K562 (cell line): ENCODE data around the gene RNU5D-1. TPM values are rescaled to one million over a fixed set of nuclear protein-coding genes. Genes with fewer than 3 reads are reported as not detected.

Experiments used
- ATAC-seq: fragments of 200-7000 bp; cut with Tn5 transposase; 3 replicates; pipeline ENCODE4 v1.9.1; 2020; ENCODE audit warnings: moderate library complexity
- BruUV-seq: library from RNA; stranded (reverse); fragments of 400-500 nt; replicated peaks from 2 replicates; lab custom pipeline; 2021; lab: Mats Ljungman, UMichigan
- CTCF ChIA-PET: fragments of 300-600 bp; formaldehyde crosslinking; extraction: SDS; loops from one replicate; lab custom pipeline; 2021; ENCODE audit warnings: low intra/inter-chr PET ratio; lab: Yijun Ruan, JAX
- POLR2A ChIA-PET: fragments of 300-600, 350-650 bp; sonication (Branson Sonifier 250); formaldehyde crosslinking; extraction: SDS; loops from one replicate; lab custom pipeline; 2021; ENCODE audit warnings: antibody characterized with exemption, inconsistent platforms; lab: Yijun Ruan, JAX
- DNase-seq, 4 experiments: peaks; one replicate each; pipeline versions ENCODE4 v3.0.0 to v3.0.0-alpha.2; 2011 to 2018; ENCODE audit warnings: low spot score in 3 of 4, mixed read lengths in 3 of 4; ENCODE audit errors: extremely low read depth in 1 of 4
- FAIRE-seq: peaks from 2 replicates; lab custom pipeline; 2011; peaks lifted over from hg19 to GRCh38; lab: Jason Lieb, UNC
- H2AFZ ChIP-seq: 2 replicates; pipeline ENCODE4 v1.6.0; 2011; ENCODE audit warnings: low read depth, low read length, control low read depth, inconsistent platforms
- H3K27ac ChIP-seq: fragments of 200-600 bp; 3 replicates; pipeline ENCODE4 v1.8.0; 2011; ENCODE audit warnings: low read depth, mild to moderate bottlenecking, control low read depth, inconsistent platforms, low read length, moderate library complexity, mixed read lengths; ENCODE audit errors: extremely low read depth
- H3K27me3 ChIP-seq, 2 experiments: fragments of 300-600 bp in 1 of 2; 2 replicates in 1 of 2; 3 replicates in 1 of 2; pipeline versions ENCODE4 v1.6.0 to v1.8.0; 2011; ENCODE audit warnings: inconsistent platforms in 2 of 2, low read length in 2 of 2, mild to moderate bottlenecking in 1 of 2, mixed read lengths in 1 of 2, moderate library complexity in 1 of 2; ENCODE audit not compliant: control insufficient read depth in 2 of 2, insufficient read depth in 2 of 2
- H3K36me3 ChIP-seq: fragments of 300-600 bp; 3 replicates; pipeline ENCODE4 v1.8.0; 2011; ENCODE audit warnings: mild to moderate bottlenecking, low read length, inconsistent platforms; ENCODE audit not compliant: control insufficient read depth, insufficient read depth
- H3K4me1 ChIP-seq, 2 experiments: fragments of 200-600 bp in 1 of 2; replicated peaks in 1 of 2; 2 replicates in 1 of 2; 3 replicates in 1 of 2; pipeline versions ENCODE4 v1.5.1 to v1.8.0; 2011; ENCODE audit warnings: inconsistent platforms in 2 of 2, low read length in 2 of 2, mild to moderate bottlenecking in 1 of 2, mixed read lengths in 1 of 2, moderate library complexity in 1 of 2; ENCODE audit not compliant: control insufficient read depth in 2 of 2, insufficient read depth in 2 of 2
- H3K4me2 ChIP-seq: 2 replicates; pipeline ENCODE4 v1.6.1; 2011; ENCODE audit warnings: low read length, control low read depth, inconsistent platforms, mixed read lengths; ENCODE audit not compliant: insufficient read depth
- H3K4me3 ChIP-seq: fragments of 200-600 bp; sonication (generic), shearing (Covaris generic); 2 replicates; pipeline ENCODE4 v1.5.1; 2016; ENCODE audit warnings: control low read depth, inconsistent platforms
- H3K79me2 ChIP-seq: fragments of 200-600 bp; 3 replicates; pipeline ENCODE4 v1.8.0; 2011; ENCODE audit warnings: low read length, inconsistent platforms; ENCODE audit not compliant: control insufficient read depth, insufficient read depth
- H3K9ac ChIP-seq, 2 experiments: 2 replicates each; pipeline versions ENCODE4 v1.6.0 to v1.6.1; 2011; ENCODE audit warnings: low read depth in 2 of 2, low read length in 2 of 2, control low read depth in 1 of 2, inconsistent platforms in 1 of 2, mild to moderate bottlenecking in 1 of 2, mixed read lengths in 1 of 2; ENCODE audit not compliant: insufficient read depth in 1 of 2
- H3K9me1 ChIP-seq: one replicate; pipeline ENCODE4 v1.6.0; 2011; ENCODE audit warnings: inconsistent platforms, mild to moderate bottlenecking, low read length, moderate library complexity; ENCODE audit not compliant: control insufficient read depth, insufficient read depth
- H3K9me3 ChIP-seq: replicated peaks from 2 replicates; pipeline ENCODE4 v1.5.1; 2011; ENCODE audit warnings: low read depth, low read length, inconsistent platforms; ENCODE audit not compliant: control insufficient read depth, insufficient read depth
- H4K20me1 ChIP-seq: replicated peaks from 2 replicates; pipeline ENCODE4 v1.6.1; 2011; ENCODE audit warnings: low read length, inconsistent platforms, mixed read lengths; ENCODE audit not compliant: control insufficient read depth, insufficient read depth
- BCOR ChIP-seq: fragments of 450-650 bp; IDR thresholded peaks from 2 replicates; pipeline ENCODE4 v1.6.1; 2016
- BRD4 ChIP-seq: fragments of 200-600 bp; sonication (generic); IDR thresholded peaks from 2 replicates; pipeline ENCODE4 v1.6.1; 2017; ENCODE audit warnings: inconsistent platforms
- CBX8 ChIP-seq: fragments of 200-600 bp; sonication (generic); IDR thresholded peaks from 2 replicates; pipeline ENCODE4 v1.6.1; 2012; ENCODE audit warnings: borderline replicate concordance, mixed run types, low read depth, mild to moderate bottlenecking, moderate library complexity, mixed read lengths, low read length, control low read depth, inconsistent platforms; ENCODE audit not compliant: poor library complexity, severe bottlenecking; ENCODE audit errors: extremely low read depth
- ELF2 ChIP-seq: fragments of 250-450 bp; sonication (Bioruptor Pico); IDR thresholded peaks from 2 replicates; pipeline ENCODE4 v1.5.0; 2021; ENCODE audit warnings: mild to moderate bottlenecking
- PHF20 ChIP-seq: fragments of 450-650 bp; IDR thresholded peaks from 2 replicates; pipeline ENCODE4 v1.6.1; 2018; ENCODE audit not compliant: partially characterized antibody
- POLR2AphosphoS2 ChIP-seq: IDR thresholded peaks from 2 replicates; pipeline ENCODE4 v1.6.1; 2012; ENCODE audit warnings: low read length, improper control_type of control experiment
- PRPF4 ChIP-seq: fragments of 200-400 bp; formaldehyde crosslinking; IDR thresholded peaks from one replicate; pipeline ENCODE4 v1.6.1; 2017; ENCODE audit warnings: low read length, low read depth, mild to moderate bottlenecking; ENCODE audit not compliant: insufficient read depth, poor library complexity, severe bottlenecking
- RCOR1 ChIP-seq, 2 experiments: IDR thresholded peaks; 2 replicates each; pipeline ENCODE4 v1.6.1; 2012; ENCODE audit warnings: low read depth in 2 of 2, low read length in 2 of 2, borderline replicate concordance in 1 of 2, improper control_type of control experiment in 1 of 2
- STAT5A ChIP-seq: IDR thresholded peaks from 2 replicates; pipeline ENCODE4 v1.6.1; 2012; ENCODE audit warnings: low read length, inconsistent platforms, borderline replicate concordance
- TAF7 ChIP-seq: fragments of 450-650 bp; IDR thresholded peaks from 2 replicates; pipeline ENCODE4 v1.6.1; 2016; ENCODE audit warnings: missing genetic modification characterization, missing compliant biosample characterization
- TFAM ChIP-seq: fragments of 250-450 bp; sonication (Bioruptor Pico); conservative IDR thresholded peaks from 2 replicates; pipeline ENCODE4 v1.5.0; 2021; ENCODE audit warnings: mild to moderate bottlenecking, moderate library complexity
- THRAP3 ChIP-seq: fragments of 450-650 bp; IDR thresholded peaks from 2 replicates; pipeline ENCODE4 v1.6.1; 2016; ENCODE audit warnings: mild to moderate bottlenecking, inconsistent platforms, borderline replicate concordance
- ZNF12 ChIP-seq: sonication (generic); formaldehyde crosslinking; IDR thresholded peaks from 2 replicates; pipeline ENCODE4 v1.4.0; 2020; ENCODE audit warnings: mild to moderate bottlenecking, missing genetic modification reagents
- ZNF316 ChIP-seq: fragments of 450-650 bp; IDR thresholded peaks from 2 replicates; pipeline ENCODE4 v1.6.1; 2016
- ZNF668 ChIP-seq: fragments of 250-450 bp; sonication (Bioruptor Pico); IDR thresholded peaks from 2 replicates; pipeline ENCODE4 v1.8.0; 2022; ENCODE audit warnings: mild to moderate bottlenecking, inconsistent platforms
- WGBS: fragments of 100-300 bp; shearing (Covaris generic); methylation state at CpG from one replicate; pipeline ENCODE4 v1.1.6; 2016; ENCODE audit warnings: low coverage, mixed read lengths; ENCODE audit not compliant: insufficient coverage; ENCODE audit errors: missing lambda C conversion rate; 5-methylcytosine and 5-hydroxymethylcytosine counted together
- in situ Hi-C: fragments of 300-500 bp; cut with MboI; formaldehyde crosslinking; loops from 4 replicates; pipeline ENCODE4 v1.15.0; 2018; ENCODE audit warnings: inconsistent platforms, mixed read lengths
- intact Hi-C: fragments of 100-400 bp; cut with micrococcal nuclease; formaldehyde crosslinking; loops from 2 replicates; pipeline ENCODE4 v1.14.2; 2022
- polyA plus RNA-seq, 8 experiments: library from polyadenylated mRNA; depleted of rRNA in 4 of 8; stranded (reverse) in 5 of 8; unstranded in 3 of 8; fragments of >200 nt; fragmentation: Nextera tagmentation in 2 of 8; fragmentation: Illumina TruSeq in 1 of 8; extraction: Ambion mirVana in 2 of 8; extraction: Trizol in 1 of 8; gene quantifications; 2 replicates each; pipeline versions ENCODE4 v1.2.1 to v1.2.3, GENCODE V29; 2011 to 2014; ENCODE audit warnings: inconsistent platforms in 1 of 8, missing spikeins in 1 of 8
- total RNA-seq, 7 experiments: library from RNA; depleted of rRNA in 6 of 7; stranded (reverse); fragments of >200 nt in 6 of 7; fragmentation: Illumina TruSeq in 2 of 7; extraction: Trizol in 2 of 7; gene quantifications; 2 replicates each; pipeline versions ENCODE4 v1.2.1 to v1.2.3, GENCODE V29; 2011 to 2021; ENCODE audit warnings: low replicate concordance in 1 of 7
- TF ChIP-seq, protein P1 (sequence below): sonication (generic); formaldehyde crosslinking; IDR thresholded peaks from 2 replicates; pipeline ENCODE4 v1.4.0; 2020; ENCODE audit warnings: mild to moderate bottlenecking, missing genetic modification reagents
- TF ChIP-seq, protein P2 (sequence below): sonication (generic); formaldehyde crosslinking; IDR thresholded peaks from 2 replicates; pipeline ENCODE4 v1.8.0; 2022; ENCODE audit warnings: mild to moderate bottlenecking, missing genetic modification reagents, borderline replicate concordance

The RNU5D-1 gene
- total and polyA plus RNA-seq, 9 of the 15 experiments (the other 6 are each of a cell fraction or from before 2014, with no cell fraction given), result under 0.01 TPM; not detected in 8

DNA sequence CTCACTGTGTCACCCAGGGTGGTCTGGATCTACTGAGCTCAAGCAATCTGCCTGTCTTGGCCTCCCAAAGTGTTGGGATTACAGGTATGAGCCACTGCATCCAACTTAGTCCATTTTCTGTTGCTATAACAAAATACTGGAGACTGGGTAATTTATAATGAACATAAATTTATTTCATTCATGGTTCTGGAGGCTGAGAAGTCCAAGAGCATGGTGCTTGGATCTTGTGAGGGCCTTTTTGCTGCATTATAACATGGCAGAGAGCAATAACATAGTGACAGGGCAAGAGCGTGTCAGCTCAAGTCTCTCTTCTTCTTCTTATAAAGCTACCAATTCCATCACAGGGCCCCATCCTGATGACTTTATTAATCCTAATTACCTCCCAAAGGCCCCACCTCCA, 5.0 kb upstream of the RNU5D-1 start:
- FAIRE-seq, result no peak
- TF ChIP-seq ELF2 (CRISPR knock-in tag) (no peak), THRAP3 (no peak), TAF7 (tag) (no peak), CBX8 (no peak), PRPF4 (no peak), ZNF12 (no peak), STAT5A (no peak), PHF20 (no peak), ZNF668 (no peak), POLR2AphosphoS2 (no peak), ZNF316 (no peak), BRD4 (no peak), BCOR (no peak), TFAM (CRISPR knock-in tag) (no peak), RCOR1 (IDR thresholded peaks at IDR 0.05; ENCODE audit: borderline replicate concordance in 1 of 2, low read depth in 2 of 2, low read length in 2 of 2) (no peak)
- TF ChIP-seq, protein P1, sequence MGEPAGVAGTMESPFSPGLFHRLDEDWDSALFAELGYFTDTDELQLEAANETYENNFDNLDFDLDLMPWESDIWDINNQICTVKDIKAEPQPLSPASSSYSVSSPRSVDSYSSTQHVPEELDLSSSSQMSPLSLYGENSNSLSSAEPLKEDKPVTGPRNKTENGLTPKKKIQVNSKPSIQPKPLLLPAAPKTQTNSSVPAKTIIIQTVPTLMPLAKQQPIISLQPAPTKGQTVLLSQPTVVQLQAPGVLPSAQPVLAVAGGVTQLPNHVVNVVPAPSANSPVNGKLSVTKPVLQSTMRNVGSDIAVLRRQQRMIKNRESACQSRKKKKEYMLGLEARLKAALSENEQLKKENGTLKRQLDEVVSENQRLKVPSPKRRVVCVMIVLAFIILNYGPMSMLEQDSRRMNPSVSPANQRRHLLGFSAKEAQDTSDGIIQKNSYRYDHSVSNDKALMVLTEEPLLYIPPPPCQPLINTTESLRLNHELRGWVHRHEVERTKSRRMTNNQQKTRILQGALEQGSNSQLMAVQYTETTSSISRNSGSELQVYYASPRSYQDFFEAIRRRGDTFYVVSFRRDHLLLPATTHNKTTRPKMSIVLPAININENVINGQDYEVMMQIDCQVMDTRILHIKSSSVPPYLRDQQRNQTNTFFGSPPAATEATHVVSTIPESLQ (CRISPR knock-in tag), result no peak
- TF ChIP-seq, protein P2, sequence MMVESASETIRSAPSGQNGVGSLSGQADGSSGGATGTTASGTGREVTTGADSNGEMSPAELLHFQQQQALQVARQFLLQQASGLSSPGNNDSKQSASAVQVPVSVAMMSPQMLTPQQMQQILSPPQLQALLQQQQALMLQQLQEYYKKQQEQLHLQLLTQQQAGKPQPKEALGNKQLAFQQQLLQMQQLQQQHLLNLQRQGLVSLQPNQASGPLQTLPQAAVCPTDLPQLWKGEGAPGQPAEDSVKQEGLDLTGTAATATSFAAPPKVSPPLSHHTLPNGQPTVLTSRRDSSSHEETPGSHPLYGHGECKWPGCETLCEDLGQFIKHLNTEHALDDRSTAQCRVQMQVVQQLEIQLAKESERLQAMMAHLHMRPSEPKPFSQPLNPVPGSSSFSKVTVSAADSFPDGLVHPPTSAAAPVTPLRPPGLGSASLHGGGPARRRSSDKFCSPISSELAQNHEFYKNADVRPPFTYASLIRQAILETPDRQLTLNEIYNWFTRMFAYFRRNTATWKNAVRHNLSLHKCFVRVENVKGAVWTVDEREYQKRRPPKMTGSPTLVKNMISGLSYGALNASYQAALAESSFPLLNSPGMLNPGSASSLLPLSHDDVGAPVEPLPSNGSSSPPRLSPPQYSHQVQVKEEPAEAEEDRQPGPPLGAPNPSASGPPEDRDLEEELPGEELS (CRISPR knock-in tag), result no peak
- ChIA-PET CTCF (no interaction called here), POLR2A (interaction anchor here (0.7 to 9.5 kb wide), 12 partner anchors 8 to 84 kb away, joined by 3 to 328 read pairs (median 4); partner anchors contain the start of gene RPS8)
- Histone ChIP-seq H3K9me1 (no peaks in the 10 kb centered on the region), H3K4me1 (peaks cover 12 to 17% of the 10 kb centered on the region in 2 experiments), H3K9ac (no peak overlapping the region), H3K79me2 (peaks cover 16% of the 10 kb centered on the region), H2AFZ (no peak overlapping the region), H3K36me3 (peaks cover 3% of the 10 kb centered on the region; the same call in 2 of the 3 replicates), H3K4me3 (no peak overlapping the region), H3K27me3 (no peaks in the 10 kb centered on the region), H3K4me2 (no peak overlapping the region), H3K27ac (no peak overlapping the region), H3K9me3 (no peaks in the 10 kb centered on the region), H4K20me1 (no peaks in the 10 kb centered on the region)
- in situ Hi-C loops, result no loop called here
- ATAC-seq, result no peak
- 100% methylated on average over 1 of the region's 1 CpG for WGBS
- intact Hi-C loops, result no loop called here
- no peak for DNase-seq
- BruUV-seq, result no TSS peak
